Measurements from ENCODE around the gene TDP1.
"Not testable (repeated sequence)": the region's sequence is repeated elsewhere in the genome, so short reads cannot be mapped to it uniquely, and the experiment has no call there.

Gene TDP1

DNA sequence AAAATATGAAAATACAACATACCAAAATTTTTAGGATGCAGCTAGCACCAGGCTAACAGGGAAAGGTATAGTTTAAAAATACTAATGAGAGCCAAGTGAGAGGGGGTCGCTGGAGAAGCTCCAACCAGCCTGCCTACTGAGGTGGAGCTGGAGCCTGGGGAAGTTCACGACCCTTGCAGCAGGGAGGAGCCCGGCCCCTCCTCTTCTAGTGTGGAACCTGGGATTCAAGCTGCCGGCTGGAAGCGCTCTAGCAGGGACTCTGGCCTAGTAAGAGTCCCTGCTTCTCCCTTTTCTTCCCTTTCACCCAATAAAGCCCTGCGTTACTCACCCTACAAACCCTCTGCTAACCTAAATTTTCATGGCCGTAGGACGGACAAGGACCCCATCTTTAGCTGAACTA lies 101.1 kb downstream of the TDP1 start:
- DNase-seq: no peak

- DNase-seq: no peak
These were observed 103.2 kb downstream of the TDP1 start for GRCh38 chr14:90058876-90059458.

DNA sequence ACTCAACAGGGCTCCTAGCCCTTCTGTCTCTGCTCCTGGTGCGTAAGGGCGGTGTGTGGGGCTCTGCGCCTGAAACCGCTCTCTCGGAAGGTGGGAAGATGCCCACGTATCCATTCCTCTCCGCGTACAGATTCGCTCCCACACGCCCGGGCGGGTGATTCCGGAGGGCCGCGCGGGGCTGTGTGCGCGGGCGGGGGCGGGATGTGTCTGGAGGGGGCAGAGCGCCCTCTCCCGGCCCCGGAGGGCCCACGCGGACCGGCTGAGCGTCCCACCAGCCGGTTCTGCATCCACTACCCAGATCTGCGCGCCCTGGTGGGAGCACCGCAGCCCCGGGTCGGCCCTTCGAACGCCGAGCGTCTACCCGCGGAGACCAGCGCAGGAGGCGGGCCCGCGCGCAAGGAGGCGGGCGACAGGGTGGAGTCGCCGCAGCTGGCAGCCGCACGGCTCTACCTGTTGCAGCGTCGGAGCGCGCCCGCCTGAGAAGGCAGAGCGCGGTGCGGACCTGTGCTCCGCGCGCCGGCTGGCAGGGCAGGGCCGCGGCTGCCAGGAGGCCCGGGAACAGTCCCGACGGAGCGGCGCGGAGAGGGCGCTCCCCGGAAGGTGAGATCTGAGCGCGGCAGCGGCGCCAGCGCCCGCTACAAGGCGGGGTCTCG lies 104.7 kb downstream of the TDP1 start:
- DNase-seq: peak; percentile 93

DNA sequence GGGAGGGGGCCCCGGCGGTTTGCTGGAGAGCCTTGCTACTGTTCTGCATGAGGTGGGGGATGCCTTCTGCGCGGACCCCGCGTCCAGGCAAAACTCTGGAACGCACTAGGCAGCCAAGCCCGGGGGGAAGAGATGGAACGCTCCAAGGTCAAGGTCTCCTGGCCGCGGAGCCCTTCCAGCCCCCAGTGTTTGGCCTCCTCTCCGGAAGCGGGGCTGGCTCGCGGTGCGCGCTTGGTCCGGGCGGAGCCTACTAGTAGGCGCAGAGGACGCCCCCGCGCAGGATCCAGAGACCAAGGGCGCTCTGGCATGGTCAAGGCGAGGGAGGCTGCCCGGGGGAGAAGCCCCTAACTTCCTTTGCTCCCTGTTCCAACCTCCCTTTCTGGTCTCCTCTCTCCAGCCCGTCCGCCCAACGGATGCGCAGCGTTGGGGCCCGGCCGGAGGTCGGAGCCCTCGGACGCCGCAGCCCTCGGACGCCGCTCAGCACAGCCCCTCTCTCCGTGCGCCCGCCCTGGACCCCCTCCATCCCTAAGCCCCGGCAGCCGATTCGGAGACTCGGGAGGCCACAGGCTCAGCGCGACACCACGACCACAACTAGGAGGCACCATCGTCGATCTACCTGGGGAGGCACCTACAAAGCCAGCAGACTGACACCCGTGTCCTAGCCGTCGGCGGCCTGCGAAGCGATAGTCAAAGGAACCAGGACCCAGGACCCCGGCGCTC lies 105.4 kb downstream of the TDP1 start:
- DNase-seq: no peak

- no peak for DNase-seq
These were observed 106.0 kb downstream of the TDP1 start, which contains the start of gene KCNK13 for GRCh38 chr14:90061685-90062126. Gene KCNK13, plus strand, starts transcription at chr14:90061994. Its CDS starts 212 bp downstream, at chr14:90062206.

DNA sequence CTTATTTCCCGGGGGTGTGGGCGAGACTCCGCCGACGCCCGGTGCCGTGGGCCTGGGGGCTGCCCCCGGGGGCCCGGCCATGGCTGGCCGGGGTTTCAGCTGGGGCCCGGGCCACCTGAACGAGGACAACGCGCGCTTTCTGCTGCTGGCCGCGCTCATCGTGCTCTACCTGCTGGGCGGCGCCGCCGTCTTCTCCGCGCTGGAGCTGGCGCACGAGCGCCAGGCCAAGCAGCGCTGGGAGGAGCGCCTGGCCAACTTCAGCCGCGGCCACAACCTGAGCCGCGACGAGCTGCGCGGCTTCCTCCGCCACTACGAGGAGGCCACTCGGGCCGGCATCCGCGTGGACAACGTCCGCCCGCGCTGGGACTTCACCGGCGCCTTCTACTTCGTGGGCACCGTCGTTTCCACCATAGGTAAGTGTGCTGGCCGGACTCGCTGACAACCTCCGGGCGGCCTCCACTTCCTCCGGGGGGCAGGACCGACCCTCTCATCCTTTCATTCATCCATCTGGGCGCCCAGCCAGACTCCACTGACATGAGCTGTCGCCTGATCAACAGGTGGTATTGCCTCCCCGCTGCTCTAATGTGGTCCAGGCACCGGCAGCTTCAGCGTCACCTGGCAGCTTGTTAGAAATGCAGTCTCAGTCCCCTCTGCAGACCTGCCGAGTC lies 106.5 kb downstream of the TDP1 start:
- peak; percentile 86 for DNase-seq

- no peak for DNase-seq
These were observed 107.3 kb downstream of the TDP1 start for GRCh38 chr14:90062822-90063539.

DNA sequence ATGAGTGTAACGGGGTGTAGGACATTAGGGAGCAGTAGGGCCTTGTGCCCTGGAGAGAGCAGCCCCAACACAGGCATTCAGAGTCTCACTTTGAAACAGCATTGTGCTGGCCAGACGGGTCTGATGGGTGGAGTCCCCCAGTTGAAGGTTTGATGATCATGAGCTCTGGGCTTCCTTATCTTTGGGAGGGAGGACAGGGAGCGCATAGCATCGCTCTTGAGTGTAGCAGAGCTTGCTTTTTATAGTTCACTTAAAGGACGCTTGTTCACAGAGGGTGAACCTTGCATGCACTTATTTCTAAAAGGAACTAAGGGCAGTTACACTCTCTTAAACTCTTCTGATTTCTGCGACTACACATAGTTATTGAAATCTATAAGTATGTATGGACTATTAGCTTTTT lies 116.6 kb downstream of the TDP1 start:
- no peak for DNase-seq

GRCh38 chr14:90079576-90079975 lies 123.8 kb downstream of the TDP1 start:
- no peak for DNase-seq

DNA sequence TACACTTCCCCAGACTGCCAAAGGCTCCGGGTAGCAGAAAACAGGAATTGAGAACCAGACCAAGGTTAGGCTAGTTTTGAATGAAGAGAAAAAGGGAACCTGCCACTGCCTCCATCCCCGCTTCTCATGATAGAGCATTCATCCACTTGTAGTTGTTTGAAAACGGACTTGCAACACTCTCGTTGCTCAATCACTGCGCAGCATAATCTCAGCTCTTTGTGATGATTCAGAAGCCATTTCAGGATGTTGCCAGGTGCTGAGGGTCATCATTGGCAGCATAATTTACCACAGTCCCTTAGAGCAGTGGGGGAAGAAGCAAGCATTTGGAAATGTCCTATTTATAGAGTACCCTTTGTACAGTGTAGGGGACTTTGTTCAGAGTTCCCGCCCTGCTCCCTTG lies 131.7 kb downstream of the TDP1 start:
- DNase-seq: no peak

DNA sequence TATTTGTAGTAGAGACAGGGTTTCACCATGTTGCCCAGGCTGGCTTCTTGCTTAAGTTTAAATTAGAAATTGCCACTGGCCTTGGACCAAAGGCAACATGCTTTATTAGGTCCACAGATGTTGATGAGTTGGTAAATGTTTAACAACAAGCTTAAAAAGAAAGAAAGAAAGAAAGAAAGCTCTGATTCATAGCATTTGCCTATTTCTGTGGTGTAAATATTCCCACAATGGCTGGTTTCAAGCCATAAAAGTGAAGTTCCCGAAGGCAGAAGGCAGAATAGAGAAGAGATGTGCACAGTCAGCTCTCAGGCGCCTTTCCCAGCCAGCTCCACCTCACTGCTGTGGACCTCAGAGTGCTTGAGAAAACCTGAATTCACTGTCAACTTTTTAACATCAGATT lies 132.4 kb downstream of the TDP1 start:
- DNase-seq: no peak

GRCh38 chr14:90089486-90089885 lies 133.8 kb downstream of the TDP1 start:
- not testable (repeated sequence) for DNase-seq

DNA sequence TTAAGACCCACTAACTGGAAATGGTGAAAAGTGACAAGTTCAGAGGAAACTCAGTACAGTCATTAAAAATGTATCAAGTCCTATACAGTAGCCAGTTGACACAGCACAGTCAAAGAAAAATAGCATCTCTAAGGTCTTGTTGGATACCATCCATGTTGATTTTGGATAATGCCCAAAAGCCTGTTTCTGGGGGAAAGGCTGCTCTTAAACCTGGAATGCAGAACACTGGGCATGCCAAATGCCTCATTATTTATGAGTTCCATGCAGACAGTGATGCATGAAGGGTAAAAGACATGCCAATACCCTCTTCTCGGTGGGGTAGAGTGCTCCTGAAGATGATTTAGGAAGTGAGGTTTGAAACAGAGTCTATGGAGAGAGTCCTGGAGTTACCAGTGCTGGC lies 135.7 kb downstream of the TDP1 start:
- no peak for DNase-seq

GRCh38 chr14:90093942-90094595 lies 138.3 kb downstream of the TDP1 start:
- DNase-seq: no peak
